Stimulated activated memory B cell treated with anti-CD40 and anti-IgM and Interleukin-4, amounts not matched to agents 10 μg/mL and 1 μg/mL and 100 μg/mL, for 72 hours (primary cell): Measurements from ENCODE around the gene SLC5A6.

ENCODE experiments used
- ATAC-seq: fragments of 150-1000 bp; cut with Tn5 transposase; 2 replicates; pipeline ENCODE4 v1.10.0; 2021
- H3K27ac Mint-ChIP-seq: one replicate; pipeline ENCODE4 v1.8.0; 2022; ENCODE audit warnings: mild to moderate bottlenecking, mixed read lengths
- H3K27me3 Mint-ChIP-seq: one replicate; pipeline ENCODE4 v1.8.0; 2022; ENCODE audit warnings: mixed read lengths
- H3K36me3 Mint-ChIP-seq: one replicate; pipeline ENCODE4 v1.8.0; 2022; ENCODE audit warnings: mixed read lengths
- H3K4me1 Mint-ChIP-seq: one replicate; pipeline ENCODE4 v1.8.0; 2022; ENCODE audit warnings: mixed read lengths
- H3K4me3 Mint-ChIP-seq: one replicate; pipeline ENCODE4 v1.8.0; 2022; ENCODE audit warnings: mild to moderate bottlenecking, moderate library complexity, mixed read lengths
- H3K9me3 Mint-ChIP-seq: one replicate; pipeline ENCODE4 v1.8.0; 2022; ENCODE audit warnings: mixed read lengths

The SLC5A6 gene

DNA sequence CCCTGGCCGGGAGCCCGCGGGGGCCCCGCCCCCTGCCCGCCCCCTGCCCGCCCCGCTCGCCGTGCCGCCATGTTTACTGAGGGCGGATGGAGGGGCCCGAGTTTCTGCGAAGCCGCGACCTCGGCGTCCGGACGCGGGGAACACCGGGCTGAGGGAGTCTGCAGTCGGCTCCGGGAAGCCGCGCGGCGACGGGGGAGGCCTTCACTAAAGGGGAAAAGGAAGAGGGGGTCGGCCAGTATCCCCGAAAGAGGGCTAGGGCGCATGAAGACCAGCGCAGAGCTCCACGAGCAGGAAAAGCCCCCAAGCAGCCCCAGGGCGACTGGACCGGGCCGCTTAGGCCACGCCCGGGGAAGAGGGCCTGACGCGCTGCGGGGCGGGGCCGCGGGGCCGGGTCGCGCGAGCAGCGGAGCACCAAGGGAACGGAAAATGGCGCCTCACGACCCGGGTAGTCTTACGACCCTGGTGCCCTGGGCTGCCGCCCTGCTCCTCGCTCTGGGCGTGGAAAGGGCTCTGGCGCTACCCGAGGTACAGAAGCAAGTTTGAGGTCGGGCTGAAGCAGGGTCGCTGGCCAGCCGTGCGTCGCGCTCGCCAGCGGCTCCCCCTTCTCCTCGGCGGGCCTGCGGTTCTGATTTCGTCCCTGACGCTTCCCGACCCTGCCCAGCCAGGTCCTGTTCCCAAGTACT, at the start of gene SLC5A6, which contains the start of gene ATRAID:
Gene SLC5A6 (minus strand): TSS at position 326 of the 683 bp plus-strand sequence. CDS start 4,618 bp downstream, outside the sequence.
Gene ATRAID (plus strand): TSS at position 99 of the 683 bp plus-strand sequence. CDS start 328 bp downstream, at position 427.
- Mint-ChIP-seq H3K27me3 (no peaks in the 10 kb centered on the region), H3K4me3 (peak within 1 kb of the TSS; percentile 100), H3K9me3 (no peaks in the 10 kb centered on the region), H3K4me1 (peaks cover 45% of the 10 kb centered on the region), H3K27ac (peak within 1 kb of the TSS; percentile 100), H3K36me3 (peaks cover 31% of the 10 kb centered on the region)
- peak; percentile 97 for ATAC-seq

DNA sequence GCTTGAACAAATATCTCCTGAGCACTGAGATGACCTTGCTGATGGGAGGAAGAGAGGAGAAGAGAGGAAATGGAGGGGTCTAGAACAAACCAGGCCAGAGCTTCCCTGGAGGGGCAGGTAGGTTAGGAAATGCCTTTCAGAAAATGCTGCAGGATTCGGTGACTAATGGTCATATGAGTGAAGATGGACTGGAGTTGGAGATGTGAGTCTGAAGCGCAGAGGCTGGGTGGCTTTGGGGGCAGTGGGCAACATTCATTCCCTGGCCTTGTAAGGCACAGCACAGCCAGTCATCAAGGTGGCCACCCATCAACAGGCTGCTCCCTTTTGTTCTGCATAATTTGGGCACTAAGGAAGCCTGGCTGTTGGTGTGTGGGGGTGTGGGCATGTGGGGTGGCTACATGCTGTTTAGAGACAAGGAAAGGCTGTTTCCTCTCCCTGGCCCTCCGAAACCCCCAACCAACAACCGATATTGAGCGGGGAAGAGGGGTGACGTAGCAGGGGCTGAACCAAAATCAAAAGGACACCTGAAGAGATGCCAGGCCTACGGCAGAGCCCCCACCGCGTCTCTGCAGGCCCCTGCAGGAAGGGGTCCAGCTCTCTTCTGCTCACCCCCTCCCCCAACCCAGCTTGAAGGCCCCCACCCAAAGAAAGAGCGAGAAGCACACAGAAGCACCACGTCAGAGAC, 49.3 kb upstream of the SLC5A6 start:
- Mint-ChIP-seq H3K36me3 (no peaks in the 10 kb centered on the region), H3K9me3 (no peaks in the 10 kb centered on the region), H3K27ac (no peak overlapping the region), H3K27me3 (peaks cover 76% of the 10 kb centered on the region), H3K4me3 (peak overlapping the region; percentile 75), H3K4me1 (peaks cover 31% of the 10 kb centered on the region)
- no peak for ATAC-seq

DNA sequence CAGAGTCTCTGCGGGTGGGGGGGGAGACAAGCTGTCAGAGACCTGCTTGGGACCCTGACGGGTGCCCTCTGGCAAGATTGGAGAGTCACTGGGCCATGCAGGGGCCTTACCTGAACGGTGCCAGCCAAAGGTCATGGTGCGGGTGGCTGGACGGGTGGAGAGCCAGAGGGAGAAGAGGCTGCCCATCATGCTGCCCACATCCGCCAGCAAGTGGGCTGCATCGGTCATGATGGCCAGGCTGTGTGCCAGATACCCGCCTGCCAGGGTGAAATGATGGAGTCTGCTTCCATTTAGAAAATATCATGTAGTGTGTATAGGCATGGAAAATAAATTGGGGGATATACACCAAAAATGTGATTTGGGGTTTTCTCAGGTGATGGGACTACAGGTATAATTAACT, 46.0 kb upstream of the SLC5A6 start:
- H3K9me3 Mint-ChIP-seq: no peaks in the 10 kb centered on the region
- H3K4me3 Mint-ChIP-seq: no peak overlapping the region
- H3K4me1 Mint-ChIP-seq: peaks cover 13% of the 10 kb centered on the region
- no peak overlapping the region for H3K27ac Mint-ChIP-seq
- no peak for ATAC-seq
- peaks cover 81% of the 10 kb centered on the region for H3K27me3 Mint-ChIP-seq
- no peaks in the 10 kb centered on the region for H3K36me3 Mint-ChIP-seq

DNA sequence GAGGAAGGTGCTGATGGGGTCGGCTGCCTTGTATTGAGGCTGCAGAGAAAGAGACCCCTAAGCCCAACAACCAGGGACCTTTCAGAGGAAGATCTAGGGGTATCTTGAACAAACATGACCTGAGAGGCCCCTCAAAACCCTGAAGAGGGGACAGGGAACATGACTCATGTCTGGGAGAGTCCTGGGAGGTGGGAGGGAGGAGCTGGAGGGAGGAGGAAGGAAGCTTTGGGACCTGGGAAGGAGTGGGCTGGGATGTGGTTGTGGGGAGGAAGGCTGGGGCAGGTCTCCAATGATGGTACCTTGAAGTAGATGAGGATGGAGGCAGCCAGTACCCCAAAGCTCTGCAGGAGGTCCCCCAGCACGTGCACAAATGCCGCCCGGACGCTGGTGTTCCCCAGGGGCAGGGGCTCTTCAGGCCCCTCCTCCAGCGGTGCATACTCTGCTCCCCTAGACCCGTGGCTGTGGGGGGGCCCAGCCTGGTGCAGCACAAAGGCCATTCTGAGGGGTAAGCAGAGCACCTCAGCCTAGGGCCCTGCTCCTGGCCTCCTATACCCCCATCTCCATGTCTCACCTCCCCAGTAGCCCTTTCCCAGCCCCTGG, 44.9 kb upstream of the SLC5A6 start:
- H3K9me3 Mint-ChIP-seq: no peaks in the 10 kb centered on the region
- no peak for ATAC-seq
- no peaks in the 10 kb centered on the region for H3K36me3 Mint-ChIP-seq
- H3K27ac Mint-ChIP-seq: no peak overlapping the region
- H3K27me3 Mint-ChIP-seq: peaks cover 77% of the 10 kb centered on the region
- peaks cover 11% of the 10 kb centered on the region for H3K4me1 Mint-ChIP-seq
- H3K4me3 Mint-ChIP-seq: no peak overlapping the region

DNA sequence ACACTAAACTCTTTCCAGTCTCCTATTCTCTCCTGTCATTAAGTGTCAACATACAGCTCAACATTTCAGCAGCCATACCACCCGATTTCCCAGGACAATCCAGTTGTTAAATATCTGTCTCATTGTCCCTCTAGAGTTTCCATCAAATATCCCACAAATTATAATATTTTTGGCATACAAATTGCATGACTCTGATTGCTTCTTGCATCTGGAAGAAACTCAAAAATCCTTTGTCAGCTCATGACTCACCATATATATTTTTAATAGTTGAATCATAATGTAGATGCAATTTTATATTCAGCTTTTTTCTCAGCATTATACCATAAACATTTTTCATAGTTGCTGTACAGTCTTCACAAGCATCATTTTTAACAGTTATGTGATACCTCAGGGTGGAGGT, 43.6 kb upstream of the SLC5A6 start:
- Mint-ChIP-seq H3K4me1 (peaks cover 6% of the 10 kb centered on the region), H3K36me3 (no peaks in the 10 kb centered on the region), H3K27ac (no peak overlapping the region), H3K27me3 (peaks cover 76% of the 10 kb centered on the region), H3K9me3 (no peaks in the 10 kb centered on the region), H3K4me3 (no peak overlapping the region)
- no peak for ATAC-seq

DNA sequence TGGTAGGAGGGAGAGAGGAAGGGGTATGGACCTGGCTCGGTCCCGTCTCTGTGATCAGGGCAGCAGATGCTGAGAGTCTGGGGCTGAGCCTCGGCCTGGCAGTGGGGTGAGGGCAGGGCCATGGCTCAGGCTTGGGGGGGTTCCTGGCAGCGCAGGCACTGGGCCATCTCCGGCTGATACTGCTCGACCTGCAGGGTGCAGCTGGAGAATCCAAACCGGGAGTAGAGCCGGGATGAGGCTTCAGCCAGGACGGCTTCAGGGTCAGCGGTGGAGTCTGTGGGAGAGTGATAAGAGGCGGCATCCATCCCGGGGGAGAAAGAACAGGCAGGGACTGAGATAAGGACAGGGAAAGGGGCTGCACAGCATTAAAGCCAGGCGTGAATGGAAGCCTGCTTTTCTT, 43.1 kb upstream of the SLC5A6 start:
- Mint-ChIP-seq H3K9me3 (no peaks in the 10 kb centered on the region), H3K27me3 (peaks cover 75% of the 10 kb centered on the region), H3K4me1 (peaks cover 9% of the 10 kb centered on the region), H3K36me3 (no peaks in the 10 kb centered on the region), H3K4me3 (no peak overlapping the region), H3K27ac (no peak overlapping the region)
- peak; percentile 29 for ATAC-seq

DNA sequence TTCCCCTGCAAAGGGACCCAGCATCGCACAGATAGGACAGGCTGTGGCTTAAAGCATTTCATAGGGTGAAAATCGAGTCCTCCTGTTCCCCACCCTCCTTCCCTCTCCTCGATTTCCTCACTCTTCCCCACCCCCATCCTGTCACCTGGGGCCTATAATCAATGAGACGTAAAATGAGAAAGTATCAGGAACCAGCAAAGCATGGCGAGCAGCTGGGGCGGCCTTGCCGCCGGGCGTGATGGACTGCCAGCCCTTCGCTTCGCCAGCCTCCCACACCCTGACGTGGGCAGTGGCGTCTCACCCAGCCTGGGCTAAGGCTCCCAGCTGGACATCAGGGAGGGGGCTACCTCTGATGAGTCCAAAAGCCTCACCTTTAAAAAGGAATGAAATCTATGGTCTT, 39.7 kb upstream of the SLC5A6 start:
- peaks cover 52% of the 10 kb centered on the region for H3K27me3 Mint-ChIP-seq
- ATAC-seq: no peak
- no peaks in the 10 kb centered on the region for H3K36me3 Mint-ChIP-seq
- H3K27ac Mint-ChIP-seq: no peak overlapping the region
- no peaks in the 10 kb centered on the region for H3K9me3 Mint-ChIP-seq
- H3K4me3 Mint-ChIP-seq: no peak overlapping the region
- H3K4me1 Mint-ChIP-seq: peaks cover 9% of the 10 kb centered on the region

DNA sequence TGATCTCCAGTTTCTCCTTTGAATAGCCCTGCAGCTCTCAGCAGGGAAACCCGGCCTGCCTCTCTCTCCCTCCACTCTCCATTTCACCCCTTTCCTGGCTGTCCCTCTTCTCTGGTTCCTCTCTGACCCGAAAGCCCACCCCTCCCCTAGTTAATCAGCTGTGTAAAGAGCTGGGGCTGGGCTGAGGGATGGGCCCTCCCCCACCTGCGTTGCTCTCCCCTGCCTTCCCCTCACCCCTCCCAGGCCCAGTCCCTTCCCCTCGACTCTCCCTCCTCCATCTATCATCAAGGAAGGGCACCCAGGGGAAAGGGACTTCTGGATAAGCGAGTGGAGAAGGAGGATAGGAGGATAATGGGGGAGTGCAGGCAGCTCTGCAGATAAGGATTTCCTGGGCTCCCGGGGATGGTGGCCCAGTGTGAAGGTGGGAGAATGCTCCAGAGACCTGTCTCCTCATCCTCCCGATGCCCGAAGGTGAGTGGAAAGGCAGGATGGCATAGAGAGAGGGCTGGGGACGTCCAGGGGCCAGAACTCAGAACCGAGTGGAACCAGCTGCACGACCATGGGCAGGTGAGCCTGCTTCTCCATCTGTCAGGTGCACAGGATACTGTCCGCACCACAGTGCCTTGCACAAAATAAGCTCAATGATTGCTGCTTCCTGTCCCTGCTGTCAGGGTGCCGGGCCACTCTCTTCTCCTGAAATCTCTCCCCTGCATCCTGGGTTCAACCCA, 38.7 kb upstream of the SLC5A6 start:
- no peaks in the 10 kb centered on the region for H3K9me3 Mint-ChIP-seq

DNA sequence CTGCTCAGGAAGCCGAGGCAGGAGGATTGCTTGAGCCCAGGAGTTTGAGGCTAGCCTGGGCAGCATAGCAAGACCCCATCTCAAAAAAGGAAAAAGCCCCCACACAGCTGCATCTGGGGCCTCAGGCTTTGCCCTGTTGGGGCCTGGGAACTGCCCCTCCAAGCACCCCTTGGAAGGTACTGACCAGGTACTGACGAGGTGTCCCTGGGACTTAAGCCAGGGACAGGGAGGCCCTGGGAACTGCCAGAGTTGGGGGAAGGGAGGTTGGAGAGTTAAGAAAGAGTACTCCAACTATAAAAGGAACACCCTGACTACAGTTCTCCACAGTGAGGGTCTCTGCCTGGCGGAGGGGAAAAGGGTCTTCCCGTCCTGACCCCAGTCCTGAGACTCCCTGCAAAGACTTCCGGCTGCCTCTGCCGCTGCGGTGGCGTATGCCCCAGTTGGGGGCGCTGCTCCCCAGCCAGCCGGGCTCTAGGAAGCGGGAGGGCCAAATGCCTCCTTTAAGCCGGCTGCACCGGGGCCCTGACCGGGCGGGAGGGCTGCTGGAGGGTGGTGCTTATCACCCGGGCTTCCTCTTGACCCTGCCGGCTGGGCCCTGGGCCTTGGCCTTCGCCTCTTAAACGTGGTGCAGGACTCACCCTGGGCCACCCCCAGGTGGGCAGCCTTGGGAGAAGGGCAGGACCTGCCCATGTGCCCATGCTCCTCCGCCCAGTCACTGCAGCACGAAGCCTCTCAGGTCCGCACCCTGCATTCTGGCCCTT, 38.0 kb upstream of the SLC5A6 start:
- H3K36me3 Mint-ChIP-seq: no peaks in the 10 kb centered on the region
- H3K9me3 Mint-ChIP-seq: no peaks in the 10 kb centered on the region
- H3K27ac Mint-ChIP-seq: no peak overlapping the region
- H3K4me1 Mint-ChIP-seq: peaks cover 9% of the 10 kb centered on the region
- H3K4me3 Mint-ChIP-seq: no peak overlapping the region
- peak; percentile 71 for ATAC-seq
- H3K27me3 Mint-ChIP-seq: peaks cover 35% of the 10 kb centered on the region

More for the DNA sequence above, 38.7 kb upstream of the SLC5A6 start:
- peaks cover 43% of the 10 kb centered on the region for H3K27me3 Mint-ChIP-seq
- H3K27ac Mint-ChIP-seq: no peak overlapping the region
- H3K4me3 Mint-ChIP-seq: no peak overlapping the region
- no peak for ATAC-seq
- no peaks in the 10 kb centered on the region for H3K36me3 Mint-ChIP-seq
- H3K4me1 Mint-ChIP-seq: peaks cover 9% of the 10 kb centered on the region

DNA sequence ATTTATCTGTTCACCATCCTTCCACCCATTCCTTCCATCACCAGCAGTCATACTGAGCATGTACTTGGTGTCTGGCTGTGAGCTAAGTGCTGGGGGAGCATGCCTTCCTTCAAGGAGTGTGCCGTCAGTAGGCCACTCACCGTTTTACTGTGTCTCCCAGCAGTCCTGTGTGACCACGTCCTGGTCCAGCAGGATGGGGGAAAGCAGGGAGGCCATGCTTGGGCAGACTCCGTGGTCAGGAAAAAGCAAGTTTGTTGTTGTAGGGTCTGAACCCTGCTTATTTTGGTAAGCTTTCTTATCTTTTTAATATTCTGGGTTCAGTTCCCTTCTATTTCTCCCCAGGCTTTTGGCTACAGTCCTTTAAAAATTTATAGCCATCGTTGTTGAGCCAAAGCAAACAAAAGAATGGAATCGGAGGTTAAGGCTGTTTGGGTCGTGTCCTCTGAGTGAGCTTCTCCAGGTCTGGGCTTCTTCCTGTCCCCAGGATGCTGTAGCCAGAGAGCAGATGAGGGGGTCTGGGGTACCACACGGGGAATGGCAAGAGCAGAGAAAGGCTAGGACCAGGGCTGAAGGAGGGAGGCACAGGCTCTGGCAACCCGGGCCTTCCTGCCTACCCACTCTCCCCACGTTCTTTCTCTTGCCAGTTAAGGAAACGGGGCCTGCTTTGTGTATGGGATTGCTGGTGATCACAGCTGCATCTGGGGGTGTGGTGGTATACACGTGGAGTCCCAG, 37.3 kb upstream of the SLC5A6 start:
- Mint-ChIP-seq H3K36me3 (no peaks in the 10 kb centered on the region), H3K9me3 (no peaks in the 10 kb centered on the region), H3K4me1 (peaks cover 9% of the 10 kb centered on the region), H3K4me3 (no peak overlapping the region), H3K27ac (no peak overlapping the region), H3K27me3 (peaks cover 28% of the 10 kb centered on the region)
- no peak for ATAC-seq

DNA sequence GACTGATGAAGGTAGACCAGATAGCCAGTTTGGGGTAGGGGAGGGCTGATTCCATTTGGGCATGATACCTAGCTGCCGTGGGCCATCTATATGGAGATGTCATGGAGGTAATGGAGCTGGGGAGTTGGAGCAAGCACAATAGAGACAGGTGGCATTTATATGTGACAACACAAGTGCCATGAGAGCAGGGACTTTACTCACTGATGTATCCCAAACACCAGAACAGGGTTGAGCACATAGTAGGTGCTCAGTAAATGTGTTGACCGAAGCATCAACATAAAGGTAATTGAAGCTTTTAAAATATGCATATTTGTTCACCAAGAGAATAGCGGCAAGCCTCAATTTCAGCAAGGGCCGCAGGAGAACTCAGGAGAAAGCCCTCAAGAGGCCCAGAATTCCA, 35.8 kb upstream of the SLC5A6 start:
- H3K9me3 Mint-ChIP-seq: no peaks in the 10 kb centered on the region
- no peak for ATAC-seq
- no peak overlapping the region for H3K27ac Mint-ChIP-seq
- H3K4me3 Mint-ChIP-seq: no peak overlapping the region
- peaks cover 25% of the 10 kb centered on the region for H3K27me3 Mint-ChIP-seq
- peaks cover 14% of the 10 kb centered on the region for H3K36me3 Mint-ChIP-seq
- peaks cover 9% of the 10 kb centered on the region for H3K4me1 Mint-ChIP-seq

DNA sequence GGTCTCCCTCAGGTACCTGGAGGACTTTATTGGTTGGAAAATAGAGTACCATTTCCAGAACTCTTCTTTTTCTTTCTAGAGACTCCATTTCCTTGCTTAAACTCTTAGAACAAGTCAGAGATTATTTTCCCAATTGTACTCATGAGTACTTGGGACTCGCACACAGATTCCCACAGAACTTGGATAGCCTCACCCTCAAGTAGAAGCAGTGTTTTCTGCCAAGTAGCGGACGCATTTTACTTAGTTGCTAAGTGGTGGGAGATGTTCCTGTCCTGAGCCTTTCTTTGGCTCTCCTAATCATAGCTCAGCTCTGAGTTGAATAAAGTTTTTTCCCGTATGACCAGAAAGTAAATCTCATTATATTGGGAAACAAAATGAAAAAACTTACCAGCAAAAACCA, 33.6 kb upstream of the SLC5A6 start:
- no peak for ATAC-seq
- Mint-ChIP-seq H3K9me3 (no peaks in the 10 kb centered on the region), H3K4me3 (no peak overlapping the region), H3K27me3 (peaks cover 12% of the 10 kb centered on the region), H3K4me1 (peaks cover 3% of the 10 kb centered on the region), H3K36me3 (peaks cover 37% of the 10 kb centered on the region), H3K27ac (no peak overlapping the region)

DNA sequence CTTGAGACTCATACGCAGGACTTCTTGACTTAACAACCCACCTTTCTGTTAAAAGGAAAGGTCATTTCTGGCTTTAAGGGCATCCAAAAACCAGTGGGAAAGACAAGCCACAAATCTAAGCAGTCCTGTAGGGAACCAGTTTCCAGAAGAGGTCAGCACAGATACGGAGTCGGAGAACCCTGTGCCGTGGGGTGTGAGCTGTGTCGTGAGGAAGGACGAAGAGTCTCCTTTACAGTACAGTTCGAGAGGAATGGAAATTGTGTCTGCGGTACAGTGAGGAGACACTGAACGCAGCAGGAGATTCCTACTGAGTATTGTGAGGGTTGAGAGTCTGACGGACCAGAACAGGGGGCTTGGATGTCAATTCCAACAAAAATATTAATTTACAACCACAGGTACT, 33.0 kb upstream of the SLC5A6 start:
- peaks cover 42% of the 10 kb centered on the region for H3K36me3 Mint-ChIP-seq
- H3K4me1 Mint-ChIP-seq: no peaks in the 10 kb centered on the region
- H3K9me3 Mint-ChIP-seq: no peaks in the 10 kb centered on the region
- peaks cover 8% of the 10 kb centered on the region for H3K27me3 Mint-ChIP-seq
- H3K4me3 Mint-ChIP-seq: no peak overlapping the region
- no peak overlapping the region for H3K27ac Mint-ChIP-seq
- ATAC-seq: no peak
